K562 (cell line): ENCODE data around the gene TIAM1. TPM values are rescaled to one million over a fixed set of nuclear protein-coding genes. Genes with fewer than 3 reads are reported as not detected.

Experiments used
- ATAC-seq: fragments of 200-7000 bp; cut with Tn5 transposase; 3 replicates; pipeline ENCODE4 v1.9.1; 2020; ENCODE audit warnings: moderate library complexity
- BruUV-seq: library from RNA; stranded (reverse); fragments of 400-500 nt; replicated peaks from 2 replicates; lab custom pipeline; 2021; lab: Mats Ljungman, UMichigan
- CTCF ChIA-PET: fragments of 300-600 bp; formaldehyde crosslinking; extraction: SDS; loops from one replicate; lab custom pipeline; 2021; ENCODE audit warnings: low intra/inter-chr PET ratio; lab: Yijun Ruan, JAX
- POLR2A ChIA-PET: fragments of 300-600, 350-650 bp; sonication (Branson Sonifier 250); formaldehyde crosslinking; extraction: SDS; loops from one replicate; lab custom pipeline; 2021; ENCODE audit warnings: antibody characterized with exemption, inconsistent platforms; lab: Yijun Ruan, JAX
- DNase-seq, 4 experiments: peaks; one replicate each; pipeline versions ENCODE4 v3.0.0 to v3.0.0-alpha.2; 2011 to 2018; ENCODE audit warnings: low spot score in 3 of 4, mixed read lengths in 3 of 4; ENCODE audit errors: extremely low read depth in 1 of 4
- FAIRE-seq: peaks from 2 replicates; lab custom pipeline; 2011; peaks lifted over from hg19 to GRCh38; lab: Jason Lieb, UNC
- H2AFZ ChIP-seq: 2 replicates; pipeline ENCODE4 v1.6.0; 2011; ENCODE audit warnings: low read depth, low read length, control low read depth, inconsistent platforms
- H3K27ac ChIP-seq: fragments of 200-600 bp; 3 replicates; pipeline ENCODE4 v1.8.0; 2011; ENCODE audit warnings: low read depth, mild to moderate bottlenecking, control low read depth, inconsistent platforms, low read length, moderate library complexity, mixed read lengths; ENCODE audit errors: extremely low read depth
- H3K27me3 ChIP-seq, 2 experiments: fragments of 300-600 bp in 1 of 2; 2 replicates in 1 of 2; 3 replicates in 1 of 2; pipeline versions ENCODE4 v1.6.0 to v1.8.0; 2011; ENCODE audit warnings: inconsistent platforms in 2 of 2, low read length in 2 of 2, mild to moderate bottlenecking in 1 of 2, mixed read lengths in 1 of 2, moderate library complexity in 1 of 2; ENCODE audit not compliant: control insufficient read depth in 2 of 2, insufficient read depth in 2 of 2
- H3K36me3 ChIP-seq: fragments of 300-600 bp; 3 replicates; pipeline ENCODE4 v1.8.0; 2011; ENCODE audit warnings: mild to moderate bottlenecking, low read length, inconsistent platforms; ENCODE audit not compliant: control insufficient read depth, insufficient read depth
- H3K4me1 ChIP-seq, 2 experiments: fragments of 200-600 bp in 1 of 2; replicated peaks in 1 of 2; 2 replicates in 1 of 2; 3 replicates in 1 of 2; pipeline versions ENCODE4 v1.5.1 to v1.8.0; 2011; ENCODE audit warnings: inconsistent platforms in 2 of 2, low read length in 2 of 2, mild to moderate bottlenecking in 1 of 2, mixed read lengths in 1 of 2, moderate library complexity in 1 of 2; ENCODE audit not compliant: control insufficient read depth in 2 of 2, insufficient read depth in 2 of 2
- H3K4me2 ChIP-seq: 2 replicates; pipeline ENCODE4 v1.6.1; 2011; ENCODE audit warnings: low read length, control low read depth, inconsistent platforms, mixed read lengths; ENCODE audit not compliant: insufficient read depth
- H3K4me3 ChIP-seq: fragments of 200-600 bp; sonication (generic), shearing (Covaris generic); 2 replicates; pipeline ENCODE4 v1.5.1; 2016; ENCODE audit warnings: control low read depth, inconsistent platforms
- H3K79me2 ChIP-seq: fragments of 200-600 bp; 3 replicates; pipeline ENCODE4 v1.8.0; 2011; ENCODE audit warnings: low read length, inconsistent platforms; ENCODE audit not compliant: control insufficient read depth, insufficient read depth
- H3K9ac ChIP-seq, 2 experiments: 2 replicates each; pipeline versions ENCODE4 v1.6.0 to v1.6.1; 2011; ENCODE audit warnings: low read depth in 2 of 2, low read length in 2 of 2, control low read depth in 1 of 2, inconsistent platforms in 1 of 2, mild to moderate bottlenecking in 1 of 2, mixed read lengths in 1 of 2; ENCODE audit not compliant: insufficient read depth in 1 of 2
- H3K9me1 ChIP-seq: one replicate; pipeline ENCODE4 v1.6.0; 2011; ENCODE audit warnings: inconsistent platforms, mild to moderate bottlenecking, low read length, moderate library complexity; ENCODE audit not compliant: control insufficient read depth, insufficient read depth
- H3K9me3 ChIP-seq: replicated peaks from 2 replicates; pipeline ENCODE4 v1.5.1; 2011; ENCODE audit warnings: low read depth, low read length, inconsistent platforms; ENCODE audit not compliant: control insufficient read depth, insufficient read depth
- H4K20me1 ChIP-seq: replicated peaks from 2 replicates; pipeline ENCODE4 v1.6.1; 2011; ENCODE audit warnings: low read length, inconsistent platforms, mixed read lengths; ENCODE audit not compliant: control insufficient read depth, insufficient read depth
- FOXO4 ChIP-seq: fragments of 450-650 bp; formaldehyde crosslinking; IDR thresholded peaks from 2 replicates; pipeline ENCODE4 v1.4.0; 2020; ENCODE audit warnings: mild to moderate bottlenecking, moderate library complexity
- TFAM ChIP-seq: fragments of 250-450 bp; sonication (Bioruptor Pico); conservative IDR thresholded peaks from 2 replicates; pipeline ENCODE4 v1.5.0; 2021; ENCODE audit warnings: mild to moderate bottlenecking, moderate library complexity
- ZNF644 ChIP-seq: fragments of 200-800 bp; sonication (Bioruptor generic); IDR thresholded peaks from 2 replicates; pipeline ENCODE4 v1.6.1; 2016; ENCODE audit warnings: low read depth, missing genetic modification characterization, missing compliant biosample characterization
- whole genome bisulfite sequencing: fragments of 100-300 bp; shearing (Covaris generic); methylation state at CpG from one replicate; pipeline ENCODE4 v1.1.6; 2016; ENCODE audit warnings: low coverage, mixed read lengths; ENCODE audit not compliant: insufficient coverage; ENCODE audit errors: missing lambda C conversion rate; 5-methylcytosine and 5-hydroxymethylcytosine counted together
- in situ Hi-C: fragments of 300-500 bp; cut with MboI; formaldehyde crosslinking; loops from 4 replicates; pipeline ENCODE4 v1.15.0; 2018; ENCODE audit warnings: inconsistent platforms, mixed read lengths
- intact Hi-C: fragments of 100-400 bp; cut with micrococcal nuclease; formaldehyde crosslinking; loops from 2 replicates; pipeline ENCODE4 v1.14.2; 2022
- polyA plus RNA-seq, 8 experiments: library from polyadenylated mRNA; depleted of rRNA in 4 of 8; stranded (reverse) in 5 of 8; unstranded in 3 of 8; fragments of >200 nt; fragmentation: Nextera tagmentation in 2 of 8; fragmentation: Illumina TruSeq in 1 of 8; extraction: Ambion mirVana in 2 of 8; extraction: Trizol in 1 of 8; gene quantifications; 2 replicates each; pipeline versions ENCODE4 v1.2.1 to v1.2.3, GENCODE V29; 2011 to 2014; ENCODE audit warnings: inconsistent platforms in 1 of 8, missing spikeins in 1 of 8
- total RNA-seq, 7 experiments: library from RNA; depleted of rRNA in 6 of 7; stranded (reverse); fragments of >200 nt in 6 of 7; fragmentation: Illumina TruSeq in 2 of 7; extraction: Trizol in 2 of 7; gene quantifications; 2 replicates each; pipeline versions ENCODE4 v1.2.1 to v1.2.3, GENCODE V29; 2011 to 2021; ENCODE audit warnings: low replicate concordance in 1 of 7

The TIAM1 gene
- total and polyA plus RNA-seq, 9 of the 15 experiments (the other 6 are each of a cell fraction or from before 2014, with no cell fraction given), result 0.11 TPM; not detected in 8

- in situ Hi-C loops, result no loop called here
Observed at GRCh38 chr21:31337996-31338907, 5.8 kb downstream of the TIAM1 start.

More at GRCh38 chr21:31337996-31338907, 5.8 kb downstream of the TIAM1 start:
- H3K79me2 ChIP-seq, result no peaks in the 10 kb centered on the region
- H2AFZ ChIP-seq, result no peak overlapping the region
- H3K27ac ChIP-seq, result no peak overlapping the region
- POLR2A ChIA-PET, result no interaction called here
- intact Hi-C loops, result no loop called here
- H3K9me3 ChIP-seq, result no peaks in the 10 kb centered on the region
- H3K4me2 ChIP-seq, result no peak overlapping the region
- under 1% methylated on average over 25 of the region's 25 CpGs for WGBS
- no peaks in the 10 kb centered on the region; the same call in 1 of the 2 replicates for H4K20me1 ChIP-seq
- H3K36me3 ChIP-seq, result no peaks in the 10 kb centered on the region
- TF ChIP-seq FOXO4 (no peak), ZNF644 (tag) (no peak), TFAM (CRISPR knock-in tag) (no peak)
- CTCF ChIA-PET, result no interaction called here
- no peak for DNase-seq
- H3K4me1 ChIP-seq, result no peaks in the 10 kb centered on the region
- peaks cover 13 to 25% of the 10 kb centered on the region in 2 experiments; a peak in 3 of 5 replicates for H3K27me3 ChIP-seq
- no peak overlapping the region for H3K4me3 ChIP-seq
- no peak for FAIRE-seq
- H3K9ac ChIP-seq, result no peak overlapping the region
- ATAC-seq, result no peak
- H3K9me1 ChIP-seq, result no peaks in the 10 kb centered on the region
- BruUV-seq, result no TSS peak
